HepG2 (cell line): ENCODE data around the gene MXRA7. TPM values are rescaled to one million over a fixed set of nuclear protein-coding genes. Genes with fewer than 3 reads are reported as not detected.

Source experiments
- CEBPB ChIP-seq: IDR thresholded peaks from 2 replicates; pipeline ENCODE4 v1.6.1; 2011; ENCODE audit warnings: low read depth, low read length, improper control_type of control experiment, borderline replicate concordance
- CEBPG ChIP-seq: IDR thresholded peaks from 2 replicates; pipeline ENCODE4 v1.6.1; 2016
- CREB1 ChIP-seq, 2 experiments: fragments of 450-650 bp in 1 of 2; IDR thresholded peaks; 2 replicates each; pipeline ENCODE4 v1.6.1; 2016 to 2017; ENCODE audit warnings: control low read depth in 1 of 2, mild to moderate bottlenecking in 1 of 2, missing compliant biosample characterization in 1 of 2, missing genetic modification characterization in 1 of 2
- GABPA ChIP-seq, 2 experiments: IDR thresholded peaks; 2 replicates each; pipeline ENCODE4 v1.6.1; 2011 to 2016; ENCODE audit warnings: low read depth in 2 of 2, low read length in 1 of 2, missing biosample characterization in 1 of 2, missing genetic modification characterization in 1 of 2
- MAFK ChIP-seq, 2 experiments: IDR thresholded peaks in 1 of 2; conservative IDR thresholded peaks in 1 of 2; 2 replicates each; pipeline ENCODE4 v1.6.1; 2011; ENCODE audit warnings: improper control_type of control experiment in 2 of 2, low read length in 2 of 2
- MIER3 ChIP-seq: IDR thresholded peaks from 2 replicates; pipeline ENCODE4 v1.6.1; 2016; ENCODE audit warnings: missing compliant biosample characterization, borderline replicate concordance
- SAFB2 ChIP-seq: sonication (generic); formaldehyde crosslinking; IDR thresholded peaks from 2 replicates; pipeline ENCODE4 v1.5.1; 2020; ENCODE audit warnings: missing genetic modification reagents, low read depth, mild to moderate bottlenecking, borderline replicate concordance
- SALL2 ChIP-seq: sonication (generic); formaldehyde crosslinking; IDR thresholded peaks from 2 replicates; pipeline ENCODE4 v1.8.1; 2023; ENCODE audit warnings: mild to moderate bottlenecking, missing genetic modification reagents, inconsistent platforms
- SMAD9 ChIP-seq: sonication (generic); formaldehyde crosslinking; IDR thresholded peaks from 2 replicates; pipeline ENCODE4 v1.5.1; 2020; ENCODE audit warnings: mild to moderate bottlenecking, missing genetic modification reagents
- SNRNP70 ChIP-seq: fragments of 200-400 bp; formaldehyde crosslinking; IDR thresholded peaks from 2 replicates; pipeline ENCODE4 v1.6.1; 2017; ENCODE audit warnings: mild to moderate bottlenecking, low read depth, low read length, moderate library complexity
- ZNF629 ChIP-seq: sonication (generic); formaldehyde crosslinking; conservative IDR thresholded peaks from 2 replicates; pipeline ENCODE4 v1.5.0; 2020; ENCODE audit warnings: missing genetic modification reagents
- ZNF768 ChIP-seq: sonication (generic); formaldehyde crosslinking; IDR thresholded peaks from 2 replicates; pipeline ENCODE4 v1.4.0; 2020; ENCODE audit warnings: missing genetic modification reagents
- ZNF781 ChIP-seq: sonication (generic); formaldehyde crosslinking; IDR thresholded peaks from 2 replicates; pipeline ENCODE4 v1.5.1; 2020; ENCODE audit warnings: borderline replicate concordance, mild to moderate bottlenecking, missing genetic modification reagents; ENCODE audit errors: not compliant biosample characterization
- ZNF878 ChIP-seq: sonication (generic); formaldehyde crosslinking; IDR thresholded peaks from 2 replicates; pipeline ENCODE4 v1.8.1; 2023; ENCODE audit warnings: mild to moderate bottlenecking, missing genetic modification reagents, moderate library complexity
- polyA plus RNA-seq, 8 experiments: library from polyadenylated mRNA; depleted of rRNA in 3 of 8; stranded (reverse) in 7 of 8; unstranded in 1 of 8; fragments of >200 nt; fragmentation: Illumina TruSeq in 4 of 8; extraction: Trizol in 4 of 8; gene quantifications; 2 replicates each; pipeline versions ENCODE4 v1.2.1 to v1.2.3, GENCODE V29; 2011 to 2016; ENCODE audit warnings: low read depth in 4 of 8, missing spikeins in 1 of 8, mixed read lengths in 1 of 8; ENCODE audit not compliant: insufficient read depth in 1 of 8
- total RNA-seq, 5 experiments: library from RNA; depleted of rRNA; stranded (reverse); fragments of >200 nt; fragmentation: Illumina TruSeq; extraction: Trizol; gene quantifications; 2 replicates each; pipeline ENCODE4 v1.2.3, GENCODE V29; 2016; ENCODE audit warnings: low read depth in 1 of 5
- TF ChIP-seq, protein P1 (sequence below): sonication (generic); IDR thresholded peaks from 2 replicates; pipeline ENCODE4 v1.6.1; 2016; ENCODE audit warnings: low read depth, borderline replicate concordance
- TF ChIP-seq, protein P2 (sequence below): IDR thresholded peaks from 2 replicates; pipeline ENCODE4 v1.6.1; 2012; ENCODE audit warnings: low read length, improper control_type of control experiment
- TF ChIP-seq, protein P3 (sequence below): sonication (generic); formaldehyde crosslinking; IDR thresholded peaks from 2 replicates; pipeline ENCODE4 v1.4.0; 2020; ENCODE audit warnings: missing genetic modification reagents
- TF ChIP-seq, protein P4 (sequence below): sonication (generic); formaldehyde crosslinking; IDR thresholded peaks from 2 replicates; pipeline ENCODE4 v1.4.0; 2020; ENCODE audit warnings: missing genetic modification reagents

The MXRA7 gene
- total and polyA plus RNA-seq, 2 of the 13 experiments (the other 11 are each of a cell fraction or from before 2014, with no cell fraction given), result 44.8 to 112 TPM

DNA sequence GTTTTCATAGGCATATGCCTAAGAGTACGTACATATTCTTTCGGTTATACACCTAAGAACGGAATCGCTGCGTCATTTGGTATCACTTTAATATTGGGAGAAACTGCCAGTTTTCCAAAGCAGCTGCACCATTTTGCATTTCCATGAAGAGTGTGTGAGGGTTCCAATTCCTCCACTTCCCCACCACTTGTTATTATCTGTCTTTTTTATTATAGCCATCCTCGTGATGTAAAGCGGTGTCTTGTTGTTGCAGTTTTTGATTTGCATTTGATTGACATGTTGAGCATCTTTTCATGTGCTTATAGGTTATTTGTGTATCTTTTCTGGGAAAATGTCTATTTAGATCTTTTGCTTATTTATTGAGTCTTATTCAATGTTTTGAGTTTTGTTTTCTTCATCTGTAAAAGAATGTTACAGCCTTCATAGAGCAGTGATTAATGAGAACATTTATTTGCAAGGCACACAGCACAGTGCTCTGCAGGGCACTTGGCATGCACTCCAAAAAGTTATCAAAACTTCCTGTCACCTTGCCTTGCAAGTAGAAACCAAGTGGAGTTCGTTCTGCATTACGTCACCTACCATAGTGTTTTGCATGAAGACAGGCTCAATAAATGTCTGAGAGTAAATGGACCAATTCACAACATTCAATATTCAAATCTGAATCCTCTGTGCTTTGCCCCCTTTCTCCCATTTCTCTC is 40.6 kb downstream of the MXRA7 start (continued):
- no peak for TF ChIP-seq SALL2
- no peak for TF ChIP-seq SAFB2
- no peak for TF ChIP-seq MAFK (conservative IDR thresholded peaks at IDR 0.05 in 1 of 2, IDR thresholded peaks at IDR 0.05 in 1 of 2; ENCODE audit: low read length in 2 of 2)
- no peak for TF ChIP-seq ZNF781
- no peak for TF ChIP-seq SMAD9 (CRISPR knock-in tag)
- peak; percentile 51 for TF ChIP-seq CEBPG (CRISPR knock-in tag)
- TF ChIP-seq, protein P1, sequence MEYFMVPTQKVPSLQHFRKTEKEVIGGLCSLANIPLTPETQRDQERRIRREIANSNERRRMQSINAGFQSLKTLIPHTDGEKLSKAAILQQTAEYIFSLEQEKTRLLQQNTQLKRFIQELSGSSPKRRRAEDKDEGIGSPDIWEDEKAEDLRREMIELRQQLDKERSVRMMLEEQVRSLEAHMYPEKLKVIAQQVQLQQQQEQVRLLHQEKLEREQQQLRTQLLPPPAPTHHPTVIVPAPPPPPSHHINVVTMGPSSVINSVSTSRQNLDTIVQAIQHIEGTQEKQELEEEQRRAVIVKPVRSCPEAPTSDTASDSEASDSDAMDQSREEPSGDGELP, result no peak
- 0 out of 2 replicates have a peak, but pooled peaks have one; percentile 41 for TF ChIP-seq CEBPB
- no peak for TF ChIP-seq MIER3 (CRISPR knock-in tag)
- peak; percentile 76 for TF ChIP-seq CREB1 (IDR thresholded peaks at IDR 0.05)
- TF ChIP-seq CREB1 (CRISPR knock-in tag; IDR thresholded peaks at IDR 0.05), result peak; percentile 69
- TF ChIP-seq, protein P2, sequence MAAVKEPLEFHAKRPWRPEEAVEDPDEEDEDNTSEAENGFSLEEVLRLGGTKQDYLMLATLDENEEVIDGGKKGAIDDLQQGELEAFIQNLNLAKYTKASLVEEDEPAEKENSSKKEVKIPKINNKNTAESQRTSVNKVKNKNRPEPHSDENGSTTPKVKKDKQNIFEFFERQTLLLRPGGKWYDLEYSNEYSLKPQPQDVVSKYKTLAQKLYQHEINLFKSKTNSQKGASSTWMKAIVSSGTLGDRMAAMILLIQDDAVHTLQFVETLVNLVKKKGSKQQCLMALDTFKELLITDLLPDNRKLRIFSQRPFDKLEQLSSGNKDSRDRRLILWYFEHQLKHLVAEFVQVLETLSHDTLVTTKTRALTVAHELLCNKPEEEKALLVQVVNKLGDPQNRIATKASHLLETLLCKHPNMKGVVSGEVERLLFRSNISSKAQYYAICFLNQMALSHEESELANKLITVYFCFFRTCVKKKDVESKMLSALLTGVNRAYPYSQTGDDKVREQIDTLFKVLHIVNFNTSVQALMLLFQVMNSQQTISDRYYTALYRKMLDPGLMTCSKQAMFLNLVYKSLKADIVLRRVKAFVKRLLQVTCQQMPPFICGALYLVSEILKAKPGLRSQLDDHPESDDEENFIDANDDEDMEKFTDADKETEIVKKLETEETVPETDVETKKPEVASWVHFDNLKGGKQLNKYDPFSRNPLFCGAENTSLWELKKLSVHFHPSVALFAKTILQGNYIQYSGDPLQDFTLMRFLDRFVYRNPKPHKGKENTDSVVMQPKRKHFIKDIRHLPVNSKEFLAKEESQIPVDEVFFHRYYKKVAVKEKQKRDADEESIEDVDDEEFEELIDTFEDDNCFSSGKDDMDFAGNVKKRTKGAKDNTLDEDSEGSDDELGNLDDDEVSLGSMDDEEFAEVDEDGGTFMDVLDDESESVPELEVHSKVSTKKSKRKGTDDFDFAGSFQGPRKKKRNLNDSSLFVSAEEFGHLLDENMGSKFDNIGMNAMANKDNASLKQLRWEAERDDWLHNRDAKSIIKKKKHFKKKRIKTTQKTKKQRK, result no peak
- TF ChIP-seq, protein P3, sequence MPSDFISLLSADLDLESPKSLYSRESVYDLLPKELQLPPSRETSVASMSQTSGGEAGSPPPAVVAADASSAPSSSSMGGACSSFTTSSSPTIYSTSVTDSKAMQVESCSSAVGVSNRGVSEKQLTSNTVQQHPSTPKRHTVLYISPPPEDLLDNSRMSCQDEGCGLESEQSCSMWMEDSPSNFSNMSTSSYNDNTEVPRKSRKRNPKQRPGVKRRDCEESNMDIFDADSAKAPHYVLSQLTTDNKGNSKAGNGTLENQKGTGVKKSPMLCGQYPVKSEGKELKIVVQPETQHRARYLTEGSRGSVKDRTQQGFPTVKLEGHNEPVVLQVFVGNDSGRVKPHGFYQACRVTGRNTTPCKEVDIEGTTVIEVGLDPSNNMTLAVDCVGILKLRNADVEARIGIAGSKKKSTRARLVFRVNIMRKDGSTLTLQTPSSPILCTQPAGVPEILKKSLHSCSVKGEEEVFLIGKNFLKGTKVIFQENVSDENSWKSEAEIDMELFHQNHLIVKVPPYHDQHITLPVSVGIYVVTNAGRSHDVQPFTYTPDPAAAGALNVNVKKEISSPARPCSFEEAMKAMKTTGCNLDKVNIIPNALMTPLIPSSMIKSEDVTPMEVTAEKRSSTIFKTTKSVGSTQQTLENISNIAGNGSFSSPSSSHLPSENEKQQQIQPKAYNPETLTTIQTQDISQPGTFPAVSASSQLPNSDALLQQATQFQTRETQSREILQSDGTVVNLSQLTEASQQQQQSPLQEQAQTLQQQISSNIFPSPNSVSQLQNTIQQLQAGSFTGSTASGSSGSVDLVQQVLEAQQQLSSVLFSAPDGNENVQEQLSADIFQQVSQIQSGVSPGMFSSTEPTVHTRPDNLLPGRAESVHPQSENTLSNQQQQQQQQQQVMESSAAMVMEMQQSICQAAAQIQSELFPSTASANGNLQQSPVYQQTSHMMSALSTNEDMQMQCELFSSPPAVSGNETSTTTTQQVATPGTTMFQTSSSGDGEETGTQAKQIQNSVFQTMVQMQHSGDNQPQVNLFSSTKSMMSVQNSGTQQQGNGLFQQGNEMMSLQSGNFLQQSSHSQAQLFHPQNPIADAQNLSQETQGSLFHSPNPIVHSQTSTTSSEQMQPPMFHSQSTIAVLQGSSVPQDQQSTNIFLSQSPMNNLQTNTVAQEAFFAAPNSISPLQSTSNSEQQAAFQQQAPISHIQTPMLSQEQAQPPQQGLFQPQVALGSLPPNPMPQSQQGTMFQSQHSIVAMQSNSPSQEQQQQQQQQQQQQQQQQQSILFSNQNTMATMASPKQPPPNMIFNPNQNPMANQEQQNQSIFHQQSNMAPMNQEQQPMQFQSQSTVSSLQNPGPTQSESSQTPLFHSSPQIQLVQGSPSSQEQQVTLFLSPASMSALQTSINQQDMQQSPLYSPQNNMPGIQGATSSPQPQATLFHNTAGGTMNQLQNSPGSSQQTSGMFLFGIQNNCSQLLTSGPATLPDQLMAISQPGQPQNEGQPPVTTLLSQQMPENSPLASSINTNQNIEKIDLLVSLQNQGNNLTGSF (CRISPR knock-in tag), result no peak
- TF ChIP-seq, protein P4, sequence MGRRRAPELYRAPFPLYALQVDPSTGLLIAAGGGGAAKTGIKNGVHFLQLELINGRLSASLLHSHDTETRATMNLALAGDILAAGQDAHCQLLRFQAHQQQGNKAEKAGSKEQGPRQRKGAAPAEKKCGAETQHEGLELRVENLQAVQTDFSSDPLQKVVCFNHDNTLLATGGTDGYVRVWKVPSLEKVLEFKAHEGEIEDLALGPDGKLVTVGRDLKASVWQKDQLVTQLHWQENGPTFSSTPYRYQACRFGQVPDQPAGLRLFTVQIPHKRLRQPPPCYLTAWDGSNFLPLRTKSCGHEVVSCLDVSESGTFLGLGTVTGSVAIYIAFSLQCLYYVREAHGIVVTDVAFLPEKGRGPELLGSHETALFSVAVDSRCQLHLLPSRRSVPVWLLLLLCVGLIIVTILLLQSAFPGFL, result no peak
- TF ChIP-seq ZNF878 (CRISPR knock-in tag), result no peak
- no peak for TF ChIP-seq ZNF768 (CRISPR knock-in tag)
- no peak for TF ChIP-seq GABPA (IDR thresholded peaks at IDR 0.05; ENCODE audit: low read depth, low read length)
- TF ChIP-seq GABPA (CRISPR knock-in tag; IDR thresholded peaks at IDR 0.05; ENCODE audit: low read depth), result no peak
- TF ChIP-seq ZNF629 (CRISPR knock-in tag), result no peak
- no peak for TF ChIP-seq SNRNP70
